OCI-LY3 (cell line): Measurements from ENCODE around the gene AKAP3.

Source experiments
- H2AFZ ChIP-seq: fragments of 200-600, 300-600 bp; shearing (Covaris generic); 2 replicates; pipeline ENCODE4 v1.6.0; 2014; ENCODE audit warnings: antibody characterized with exemption, low read depth, low read length
- H3K27ac ChIP-seq: fragments of 200-600, 300-600 bp; sonication (generic); 2 replicates; pipeline ENCODE4 v1.5.1; 2014; ENCODE audit warnings: mild to moderate bottlenecking, low read length, moderate library complexity, mixed read lengths
- H3K27me3 ChIP-seq: fragments of 200-600, 300-600 bp; sonication (generic); 2 replicates; pipeline ENCODE4 v1.6.1; 2014; ENCODE audit warnings: low read depth, low read length, mixed read lengths
- H3K36me3 ChIP-seq: fragments of 200-600, 300-600 bp; sonication (generic); replicated peaks from 2 replicates; pipeline ENCODE3; 2014; ENCODE audit warnings: low read depth, low read length, mixed read lengths
- H3K4me1 ChIP-seq: fragments of 300-600, 200-600 bp; sonication (generic); 2 replicates; pipeline ENCODE4 v1.6.1; 2014; ENCODE audit warnings: low read length, mixed read lengths
- H3K4me2 ChIP-seq: fragments of 200-600, 300-600 bp; sonication (generic); 2 replicates; pipeline ENCODE4 v1.6.1; 2014; ENCODE audit warnings: low read length, mixed read lengths
- H3K4me3 ChIP-seq: fragments of 300-600, 200-600 bp; sonication (generic); 2 replicates; pipeline ENCODE4 v1.5.1; 2014; ENCODE audit warnings: antibody characterized with exemption, mild to moderate bottlenecking, low read length, moderate library complexity
- H3K79me2 ChIP-seq: fragments of 300-600, 200-600 bp; shearing (Covaris generic); 2 replicates; pipeline ENCODE4 v1.6.1; 2014; ENCODE audit warnings: mild to moderate bottlenecking, low read length, mixed read lengths
- H3K9ac ChIP-seq: fragments of 300-600, 200-600 bp; shearing (Covaris generic); 2 replicates; pipeline ENCODE4 v1.6.0; 2014; ENCODE audit warnings: mild to moderate bottlenecking, low read length, moderate library complexity
- H3K9me3 ChIP-seq: fragments of 200-600, 300-600 bp; shearing (Covaris generic); 2 replicates; pipeline ENCODE4 v1.6.1; 2014; ENCODE audit warnings: low read length, mixed read lengths; ENCODE audit not compliant: insufficient read depth
- H4K20me1 ChIP-seq: fragments of 200-600, 300-600 bp; sonication (generic); 2 replicates; pipeline ENCODE4 v1.6.1; 2016; ENCODE audit warnings: low read length, mixed read lengths; ENCODE audit not compliant: insufficient read depth
- CTCF ChIP-seq: fragments of 200-600, 300-600 bp; sonication (generic); IDR thresholded peaks from 2 replicates; pipeline ENCODE4 v1.5.1; 2014; ENCODE audit warnings: antibody characterized with exemption, low read length, low read depth
- EZH2phosphoT487 ChIP-seq: fragments of 200-600 bp; shearing (Covaris generic); IDR thresholded peaks from 2 replicates; pipeline ENCODE4 v1.6.1; 2018; ENCODE audit warnings: antibody characterized with exemption, mixed run types, low read depth

Gene AKAP3

GRCh38 chr12:4595881-4596280 lies 53.0 kb downstream of the AKAP3 start:
- no peaks in the 10 kb centered on the region for H3K79me2 ChIP-seq
- no peaks in the 10 kb centered on the region for H3K4me1 ChIP-seq
- no peak for TF ChIP-seq CTCF
- TF ChIP-seq EZH2phosphoT487, result no peak
- H3K4me2 ChIP-seq, result no peak overlapping the region
- H3K27ac ChIP-seq, result no peak overlapping the region
- H3K36me3 ChIP-seq, result no peaks in the 10 kb centered on the region
- no peak overlapping the region for H3K4me3 ChIP-seq
- H3K27me3 ChIP-seq, result 0 out of 2 replicates have a peak, but pooled peaks cover 6% of the 10 kb centered on the region
- no peak overlapping the region for H3K9ac ChIP-seq
- H4K20me1 ChIP-seq, result no peaks in the 10 kb centered on the region
- no peak overlapping the region for H2AFZ ChIP-seq
- H3K9me3 ChIP-seq, result no peaks in the 10 kb centered on the region

DNA sequence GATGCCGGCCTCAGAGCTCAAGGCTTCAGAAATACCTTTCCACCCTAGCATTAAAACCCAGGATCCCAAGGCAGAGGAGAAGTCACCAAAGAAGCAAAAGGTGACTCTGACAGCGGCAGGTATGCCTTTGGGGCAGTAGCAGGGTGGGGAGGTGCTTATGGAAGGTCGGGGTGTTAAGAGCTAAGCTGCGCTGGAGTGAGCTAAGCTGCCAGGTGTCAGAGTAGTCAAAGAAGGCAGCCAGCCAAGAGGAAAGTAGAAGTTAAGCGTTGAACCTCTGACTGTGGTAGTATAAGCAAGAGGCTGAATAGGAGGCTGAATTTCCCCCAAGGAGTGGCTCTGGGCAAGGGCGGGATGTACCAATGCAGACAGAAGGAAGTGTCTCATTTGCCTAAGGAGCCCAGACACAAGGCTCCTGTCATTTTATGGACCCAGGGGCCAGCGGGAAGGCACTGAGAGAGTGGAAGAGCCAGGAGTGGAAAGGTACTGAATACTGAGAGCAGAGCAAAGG lies 57.6 kb downstream of the AKAP3 start:
- Histone ChIP-seq H3K4me2 (no peak overlapping the region), H3K4me1 (no peaks in the 10 kb centered on the region), H3K4me3 (no peak overlapping the region), H3K36me3 (no peaks in the 10 kb centered on the region), H3K9me3 (no peaks in the 10 kb centered on the region), H3K27me3 (0 out of 2 replicates have a peak, but pooled peaks cover 6% of the 10 kb centered on the region), H3K79me2 (no peaks in the 10 kb centered on the region), H4K20me1 (no peaks in the 10 kb centered on the region), H2AFZ (no peak overlapping the region), H3K9ac (no peak overlapping the region), H3K27ac (no peak overlapping the region)
- TF ChIP-seq CTCF (no peak), EZH2phosphoT487 (no peak)

DNA sequence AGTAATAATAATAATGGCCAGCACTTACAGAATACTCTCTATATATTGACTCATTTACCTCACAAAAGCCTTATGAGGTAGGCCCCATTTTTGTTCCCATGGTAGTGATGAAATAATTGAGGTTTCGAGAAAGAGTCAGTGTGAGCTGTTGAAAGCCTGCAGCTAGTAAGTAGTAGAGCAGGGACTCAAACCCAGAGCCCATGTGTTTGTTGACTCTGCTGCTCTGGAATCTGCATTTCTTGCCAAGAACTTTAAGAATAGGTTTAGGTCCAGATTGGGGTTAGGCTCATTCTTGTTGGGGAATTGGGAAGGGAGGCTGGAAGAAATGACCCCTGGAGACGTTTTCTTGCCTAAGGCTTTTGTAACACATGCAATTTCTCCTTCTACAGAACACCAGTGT lies 58.9 kb downstream of the AKAP3 start:
- Histone ChIP-seq H3K36me3 (no peaks in the 10 kb centered on the region), H2AFZ (no peak overlapping the region), H3K9me3 (no peaks in the 10 kb centered on the region), H3K4me3 (no peak overlapping the region), H3K79me2 (no peaks in the 10 kb centered on the region), H3K9ac (no peak overlapping the region), H3K27ac (no peak overlapping the region), H3K4me1 (no peaks in the 10 kb centered on the region), H3K27me3 (0 out of 2 replicates have a peak, but pooled peaks cover 6% of the 10 kb centered on the region), H3K4me2 (no peak overlapping the region), H4K20me1 (no peaks in the 10 kb centered on the region)
- TF ChIP-seq EZH2phosphoT487, result no peak
- no peak for TF ChIP-seq CTCF

- Histone ChIP-seq H3K36me3 (no peaks in the 10 kb centered on the region), H3K4me2 (no peak overlapping the region), H4K20me1 (no peaks in the 10 kb centered on the region), H3K4me1 (peaks cover 5% of the 10 kb centered on the region), H3K9ac (no peak overlapping the region), H2AFZ (no peak overlapping the region), H3K79me2 (no peaks in the 10 kb centered on the region), H3K9me3 (no peaks in the 10 kb centered on the region), H3K27me3 (0 out of 2 replicates have a peak, but pooled peaks cover 6% of the 10 kb centered on the region), H3K4me3 (no peak overlapping the region), H3K27ac (no peak overlapping the region)
- no peak for TF ChIP-seq EZH2phosphoT487
- no peak for TF ChIP-seq CTCF
These were observed 59.9 kb downstream of the AKAP3 start for GRCh38 chr12:4588916-4589315.
